ENCODE measurements around the gene HOPX. TPM values are rescaled to one million over a fixed set of nuclear protein-coding genes. Genes with fewer than 3 reads are reported as not detected.

HOPX gene
- total RNA-seq, 1 experiment from 2014 or later, result 1.0 TPM

DNA sequence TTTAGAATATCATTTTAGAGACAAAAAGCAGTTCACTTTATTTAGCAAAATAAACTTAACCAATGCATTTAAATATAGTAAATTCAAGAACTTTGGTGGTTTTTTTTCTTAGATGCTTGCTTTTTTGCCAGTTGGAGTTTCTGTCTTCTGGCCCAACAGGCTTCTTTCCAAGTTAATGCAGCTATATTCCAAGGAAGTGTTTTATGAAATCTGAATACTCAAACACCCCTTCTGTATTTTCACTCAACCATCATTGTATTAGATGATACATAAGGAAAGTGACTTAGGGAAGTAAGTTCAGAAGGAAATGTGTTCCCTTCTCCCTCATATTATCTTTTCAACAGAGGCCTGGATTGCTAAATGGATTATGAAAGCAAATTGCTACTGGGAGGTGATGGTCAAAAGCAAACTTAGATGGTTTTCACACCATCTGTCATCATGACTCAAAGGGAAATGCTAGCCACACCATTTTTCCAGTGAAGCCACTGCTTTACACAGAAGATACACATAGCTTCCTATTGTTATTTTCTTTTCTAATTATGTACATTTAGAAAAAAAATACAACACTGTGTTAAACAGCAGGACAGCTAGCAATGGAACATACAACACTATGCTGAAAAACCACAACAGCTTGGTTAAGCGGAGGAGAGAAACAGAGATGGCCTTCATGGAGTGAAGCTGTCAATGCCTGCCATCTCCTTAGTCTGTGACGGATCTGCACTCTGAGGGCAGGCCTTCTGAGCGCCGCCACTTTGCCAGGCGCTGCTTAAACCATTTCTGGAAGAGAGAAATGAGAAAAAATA, 32.9 kb downstream of the HOPX start:
- Histone ChIP-seq H3K9me3 (ENCODE audit: insufficient read depth, low read depth) (no peaks in the 10 kb centered on the region), H3K4me1 (replicated peaks; ENCODE audit: insufficient read depth) (peaks cover 2% of the 10 kb centered on the region), H3K4me3 (no peak overlapping the region), H3F3A (ENCODE audit: insufficient read depth, low read depth) (no peaks in the 10 kb centered on the region; the same call in 1 of the 2 replicates), H3K36me3 (ENCODE audit: low read depth) (no peaks in the 10 kb centered on the region), H3K79me2 (ENCODE audit: low read depth) (no peaks in the 10 kb centered on the region), H3K27ac (no peak overlapping the region), H3K9me2 (ENCODE audit: insufficient read depth) (no peaks in the 10 kb centered on the region), H4K20me1 (ENCODE audit: insufficient read depth) (no peaks in the 10 kb centered on the region), H2AFZ (no peak overlapping the region), H3K27me3 (ENCODE audit: insufficient read depth, low read depth) (no peaks in the 10 kb centered on the region), H3K4me2 (no peak overlapping the region)
- ChIA-PET POLR2A (ENCODE audit: unreplicated experiment) (no interaction called here), CTCF (no interaction called here)
- BruUV-seq (replicated peaks), result no TSS peak
- TF ChIP-seq, protein P1, sequence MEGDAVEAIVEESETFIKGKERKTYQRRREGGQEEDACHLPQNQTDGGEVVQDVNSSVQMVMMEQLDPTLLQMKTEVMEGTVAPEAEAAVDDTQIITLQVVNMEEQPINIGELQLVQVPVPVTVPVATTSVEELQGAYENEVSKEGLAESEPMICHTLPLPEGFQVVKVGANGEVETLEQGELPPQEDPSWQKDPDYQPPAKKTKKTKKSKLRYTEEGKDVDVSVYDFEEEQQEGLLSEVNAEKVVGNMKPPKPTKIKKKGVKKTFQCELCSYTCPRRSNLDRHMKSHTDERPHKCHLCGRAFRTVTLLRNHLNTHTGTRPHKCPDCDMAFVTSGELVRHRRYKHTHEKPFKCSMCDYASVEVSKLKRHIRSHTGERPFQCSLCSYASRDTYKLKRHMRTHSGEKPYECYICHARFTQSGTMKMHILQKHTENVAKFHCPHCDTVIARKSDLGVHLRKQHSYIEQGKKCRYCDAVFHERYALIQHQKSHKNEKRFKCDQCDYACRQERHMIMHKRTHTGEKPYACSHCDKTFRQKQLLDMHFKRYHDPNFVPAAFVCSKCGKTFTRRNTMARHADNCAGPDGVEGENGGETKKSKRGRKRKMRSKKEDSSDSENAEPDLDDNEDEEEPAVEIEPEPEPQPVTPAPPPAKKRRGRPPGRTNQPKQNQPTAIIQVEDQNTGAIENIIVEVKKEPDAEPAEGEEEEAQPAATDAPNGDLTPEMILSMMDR (conservative IDR thresholded peaks at IDR 0.05), result no peak
- no peak for TF ChIP-seq EZH2 (IDR thresholded peaks at IDR 0.05; ENCODE audit: low read depth)
- no peak for DNase-seq
- intact Hi-C loops (cut with micrococcal nuclease; ENCODE audit: unreplicated experiment), result no loop called here

DNA sequence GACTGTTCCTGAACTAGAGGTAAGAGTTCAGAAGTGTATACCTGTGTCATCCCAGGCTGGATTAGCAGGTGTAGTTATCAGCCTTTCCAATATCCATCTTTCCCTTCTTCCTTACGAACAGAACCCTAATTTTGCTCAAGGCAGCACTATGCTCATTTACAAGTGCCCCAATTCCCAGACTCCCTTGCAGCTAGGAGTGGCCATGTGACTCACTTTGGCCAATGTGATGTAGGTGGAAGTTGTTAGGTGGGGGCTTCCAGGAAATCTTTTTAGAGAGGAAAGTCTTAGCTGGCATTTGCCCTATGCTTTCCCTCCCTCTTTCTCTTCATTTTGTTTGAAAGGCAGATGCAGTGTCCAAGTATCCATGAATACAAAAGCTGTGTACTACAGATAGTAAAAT, 34.8 kb downstream of the HOPX start:
- no TSS peak for BruUV-seq (replicated peaks)
- H3K9me2 ChIP-seq (ENCODE audit: insufficient read depth), result no peaks in the 10 kb centered on the region
- TF ChIP-seq, protein P1 (conservative IDR thresholded peaks at IDR 0.05), result no peak
- TF ChIP-seq EZH2 (IDR thresholded peaks at IDR 0.05; ENCODE audit: low read depth), result no peak
- no peaks in the 10 kb centered on the region for H3K36me3 ChIP-seq (ENCODE audit: low read depth)
- no peaks in the 10 kb centered on the region for H3K9me3 ChIP-seq (ENCODE audit: insufficient read depth, low read depth)
- H3K79me2 ChIP-seq (ENCODE audit: low read depth), result no peaks in the 10 kb centered on the region
- H3K4me1 ChIP-seq (replicated peaks; ENCODE audit: insufficient read depth), result peaks cover 13% of the 10 kb centered on the region
- H4K20me1 ChIP-seq (ENCODE audit: insufficient read depth), result no peaks in the 10 kb centered on the region
- intact Hi-C loops (cut with micrococcal nuclease; ENCODE audit: unreplicated experiment), result no loop called here
- H3K4me2 ChIP-seq, result no peak overlapping the region
- H3K27ac ChIP-seq, result no peak overlapping the region
- no peak overlapping the region for H3K4me3 ChIP-seq
- ChIA-PET POLR2A (ENCODE audit: unreplicated experiment) (no interaction called here), CTCF (no interaction called here)
- H3K27me3 ChIP-seq (ENCODE audit: insufficient read depth, low read depth), result no peaks in the 10 kb centered on the region
- H3F3A ChIP-seq (ENCODE audit: insufficient read depth, low read depth), result peaks cover 12% of the 10 kb centered on the region
- H2AFZ ChIP-seq, result no peak overlapping the region
- no peak for DNase-seq

DNA sequence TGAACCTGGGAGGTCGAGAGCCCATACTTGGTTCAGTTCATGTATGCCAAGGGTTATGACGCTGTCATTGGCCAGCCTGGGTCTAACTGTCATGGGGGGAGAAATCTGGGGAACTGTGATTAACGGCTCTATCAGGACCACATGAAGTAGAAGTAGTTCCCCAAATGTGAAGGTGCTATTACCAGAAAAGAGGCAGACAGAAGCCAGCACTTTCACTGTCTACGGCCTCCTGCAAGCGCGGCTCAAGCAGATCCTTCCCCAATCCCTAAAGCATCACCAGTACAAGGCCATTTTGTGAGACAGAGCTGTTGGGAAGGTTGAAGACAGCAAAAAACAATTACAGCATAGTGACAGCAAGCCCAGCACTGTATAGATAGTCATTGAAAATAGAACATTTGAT, 37.5 kb downstream of the HOPX start:
- H3K4me1 ChIP-seq (replicated peaks; ENCODE audit: insufficient read depth), result peaks cover 23% of the 10 kb centered on the region
- no peak overlapping the region for H3K4me2 ChIP-seq
- no peak for TF ChIP-seq EZH2 (IDR thresholded peaks at IDR 0.05; ENCODE audit: low read depth)
- TF ChIP-seq, protein P1 (conservative IDR thresholded peaks at IDR 0.05), result no peak
- no TSS peak for BruUV-seq (replicated peaks)
- no peaks in the 10 kb centered on the region for H4K20me1 ChIP-seq (ENCODE audit: insufficient read depth)
- no peaks in the 10 kb centered on the region for H3K9me2 ChIP-seq (ENCODE audit: insufficient read depth)
- no peak overlapping the region for H2AFZ ChIP-seq
- no peaks in the 10 kb centered on the region for H3K79me2 ChIP-seq (ENCODE audit: low read depth)
- intact Hi-C loops (cut with micrococcal nuclease; ENCODE audit: unreplicated experiment), result no loop called here
- H3K27me3 ChIP-seq (ENCODE audit: insufficient read depth, low read depth), result no peaks in the 10 kb centered on the region
- H3K27ac ChIP-seq, result no peak overlapping the region
- H3K4me3 ChIP-seq, result no peak overlapping the region
- ChIA-PET POLR2A (ENCODE audit: unreplicated experiment) (no interaction called here), CTCF (no interaction called here)
- no peak for DNase-seq
- H3K36me3 ChIP-seq (ENCODE audit: low read depth), result no peaks in the 10 kb centered on the region
- no peaks in the 10 kb centered on the region for H3K9me3 ChIP-seq (ENCODE audit: insufficient read depth, low read depth)
- H3F3A ChIP-seq (ENCODE audit: insufficient read depth, low read depth), result peaks cover 19% of the 10 kb centered on the region

All from PC-9 (cell line).